Mammary epithelial cell (primary cell): ENCODE results near the gene MMP3.

Experiments used
- CTCF ChIP-seq, 2 donors: IDR thresholded peaks in 1 of 2; conservative IDR thresholded peaks in 1 of 2; 2 replicates each; pipeline ENCODE4 v1.5.1; 2011 to 2012; ENCODE audit warnings: inconsistent platforms in 2 of 2, low read length in 2 of 2, mild to moderate bottlenecking in 2 of 2, control low read depth in 1 of 2, low read depth in 1 of 2; ENCODE audit not compliant: insufficient read depth in 1 of 2; ENCODE audit errors: extremely low read depth in 1 of 2
- EZH2 ChIP-seq: IDR thresholded peaks from 2 replicates; pipeline ENCODE4 v1.6.1; 2012; ENCODE audit warnings: low read length, inconsistent platforms, borderline replicate concordance

GRCh38 chr11:102853055-102853454, 9.6 kb upstream of the MMP3 start:
- TF ChIP-seq EZH2 (no peak), CTCF (conservative IDR thresholded peaks at IDR 0.05 in 1 of 2, IDR thresholded peaks at IDR 0.05 in 1 of 2; ENCODE audit: extremely low read depth in 1 of 2, insufficient read depth in 1 of 2, low read depth in 1 of 2, low read length in 2 of 2) (no peak)
